Measurements from ENCODE around the gene C2.
A peak's percentile ranks its signal among the peaks of the same experiment; 100 is the strongest.

DNA sequence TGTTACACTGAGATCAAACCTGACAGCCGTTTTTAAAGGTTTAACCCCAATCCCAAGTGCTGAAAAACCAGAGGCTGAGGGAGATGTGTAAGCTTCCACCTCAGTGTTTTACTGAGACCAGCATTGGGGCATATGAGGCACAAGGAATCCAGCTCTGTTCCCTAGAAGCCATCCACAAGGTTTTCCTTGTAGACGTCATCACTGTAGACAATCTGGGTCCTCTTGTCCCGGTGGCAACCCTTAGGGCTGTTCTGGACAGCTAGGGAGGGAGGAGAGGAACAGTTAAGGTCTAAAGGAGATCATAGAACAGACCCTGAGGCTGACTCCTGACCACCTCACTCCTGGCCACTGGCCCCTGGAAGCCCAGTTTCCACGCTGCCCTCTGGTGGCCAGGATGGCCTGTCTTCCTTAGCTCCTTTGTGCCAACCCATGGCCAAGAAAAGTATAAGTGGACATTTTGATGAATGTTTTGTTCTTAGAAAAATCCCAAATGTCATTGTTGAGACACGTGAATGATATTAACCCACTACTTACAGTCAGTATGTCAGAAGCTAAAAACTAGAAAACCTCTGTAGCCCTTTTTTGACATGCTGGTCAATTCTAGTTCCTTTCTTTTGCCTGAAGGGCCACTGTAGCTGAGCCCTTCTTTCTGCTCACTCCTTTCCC, 24.8 kb downstream of the C2 start:
- TF ChIP-seq, protein P1, sequence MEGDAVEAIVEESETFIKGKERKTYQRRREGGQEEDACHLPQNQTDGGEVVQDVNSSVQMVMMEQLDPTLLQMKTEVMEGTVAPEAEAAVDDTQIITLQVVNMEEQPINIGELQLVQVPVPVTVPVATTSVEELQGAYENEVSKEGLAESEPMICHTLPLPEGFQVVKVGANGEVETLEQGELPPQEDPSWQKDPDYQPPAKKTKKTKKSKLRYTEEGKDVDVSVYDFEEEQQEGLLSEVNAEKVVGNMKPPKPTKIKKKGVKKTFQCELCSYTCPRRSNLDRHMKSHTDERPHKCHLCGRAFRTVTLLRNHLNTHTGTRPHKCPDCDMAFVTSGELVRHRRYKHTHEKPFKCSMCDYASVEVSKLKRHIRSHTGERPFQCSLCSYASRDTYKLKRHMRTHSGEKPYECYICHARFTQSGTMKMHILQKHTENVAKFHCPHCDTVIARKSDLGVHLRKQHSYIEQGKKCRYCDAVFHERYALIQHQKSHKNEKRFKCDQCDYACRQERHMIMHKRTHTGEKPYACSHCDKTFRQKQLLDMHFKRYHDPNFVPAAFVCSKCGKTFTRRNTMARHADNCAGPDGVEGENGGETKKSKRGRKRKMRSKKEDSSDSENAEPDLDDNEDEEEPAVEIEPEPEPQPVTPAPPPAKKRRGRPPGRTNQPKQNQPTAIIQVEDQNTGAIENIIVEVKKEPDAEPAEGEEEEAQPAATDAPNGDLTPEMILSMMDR (IDR thresholded peaks at IDR 0.05; ENCODE audit: borderline replicate concordance, extremely low read depth, low read length, poor library complexity, severe bottlenecking), result peak; percentile 75
- TF ChIP-seq EZH2 (IDR thresholded peaks at IDR 0.05; ENCODE audit: borderline replicate concordance, low read depth, low read length, severe bottlenecking), result no peak
